PC-9 (cell line): ENCODE data around the gene SPEG. TPM values are rescaled to one million over a fixed set of nuclear protein-coding genes. Genes with fewer than 3 reads are reported as not detected.
A peak's percentile ranks its signal among the peaks of the same experiment; 100 is the strongest.

ENCODE experiments used
- BruUV-seq: library from RNA; stranded (reverse); fragments of 400-500 nt; replicated peaks from 2 replicates; lab custom pipeline; 2021; lab: Mats Ljungman, UMichigan
- CTCF ChIA-PET: fragments of 300-600 bp; sonication (Branson Sonifier 250); formaldehyde crosslinking; loops from one replicate; lab custom pipeline; 2022; ENCODE audit warnings: antibody characterized with exemption; lab: Charles Lee
- POLR2A ChIA-PET: fragments of 300-600 bp; sonication (Branson Sonifier 250); formaldehyde crosslinking; loops from one replicate; lab custom pipeline; 2022; ENCODE audit warnings: antibody characterized with exemption; ENCODE audit not compliant: unreplicated experiment; lab: Charles Lee
- DNase-seq, 2 experiments: peaks; one replicate each; pipeline versions ENCODE4 v3.0.0 to v3.0.0-alpha.2; 2015 to 2022; ENCODE audit warnings: mixed read lengths in 1 of 2
- H2AFZ ChIP-seq: fragments of 200-600 bp; sonication (generic); 2 replicates; pipeline ENCODE4 v1.8.1; 2017; ENCODE audit warnings: antibody characterized with exemption
- H3F3A ChIP-seq: fragments of 200-600 bp; sonication (generic); 2 replicates; pipeline ENCODE4 v1.8.1; 2017; ENCODE audit warnings: antibody characterized with exemption, mild to moderate bottlenecking, low read depth; ENCODE audit not compliant: insufficient read depth
- H3K27ac ChIP-seq: fragments of 200-600 bp; sonication (generic); 2 replicates; pipeline ENCODE4 v1.6.1; 2016; ENCODE audit warnings: mixed run types
- H3K27me3 ChIP-seq: fragments of 200-600 bp; sonication (generic); 2 replicates; pipeline ENCODE4 v1.6.1; 2016; ENCODE audit warnings: low read depth, mixed run types; ENCODE audit not compliant: insufficient read depth
- H3K36me3 ChIP-seq: fragments of 200-600 bp; sonication (generic); 2 replicates; pipeline ENCODE4 v1.6.1; 2016; ENCODE audit warnings: low read depth, mixed run types
- H3K4me1 ChIP-seq: fragments of 200-600 bp; sonication (generic); replicated peaks from 2 replicates; pipeline ENCODE4 v1.6.1; 2016; ENCODE audit warnings: mixed run types; ENCODE audit not compliant: insufficient read depth
- H3K4me2 ChIP-seq: fragments of 200-600 bp; sonication (generic); 2 replicates; pipeline ENCODE4 v1.6.1; 2017; ENCODE audit warnings: mixed run types
- H3K4me3 ChIP-seq: fragments of 200-600 bp; sonication (generic); 2 replicates; pipeline ENCODE4 v1.6.1; 2016; ENCODE audit warnings: mixed run types
- H3K79me2 ChIP-seq: fragments of 200-600 bp; sonication (generic); 2 replicates; pipeline ENCODE4 v1.6.1; 2017; ENCODE audit warnings: low read depth, mixed run types
- H3K9me2 ChIP-seq: fragments of 200-600 bp; sonication (generic); 2 replicates; pipeline ENCODE4 v1.8.1; 2017; ENCODE audit warnings: mild to moderate bottlenecking; ENCODE audit not compliant: insufficient read depth
- H3K9me3 ChIP-seq: fragments of 200-600 bp; sonication (generic); 2 replicates; pipeline ENCODE4 v1.8.1; 2016; ENCODE audit warnings: low read depth; ENCODE audit not compliant: insufficient read depth
- H4K20me1 ChIP-seq: fragments of 200-600 bp; sonication (generic); 2 replicates; pipeline ENCODE4 v1.8.1; 2017; ENCODE audit not compliant: insufficient read depth
- EZH2 ChIP-seq: fragments of 200-600 bp; sonication (generic); IDR thresholded peaks from 2 replicates; pipeline ENCODE4 v1.8.0; 2017; ENCODE audit warnings: antibody characterized with exemption, low read depth
- intact Hi-C: fragments of 100-400 bp; cut with micrococcal nuclease; formaldehyde crosslinking; loops from one replicate; pipeline ENCODE4 v1.10.0; 2022; ENCODE audit not compliant: unreplicated experiment
- total RNA-seq: library from RNA; stranded (reverse); gene quantifications from 2 replicates; pipeline ENCODE4 v1.2.3, GENCODE V29; 2021
- TF ChIP-seq, protein P1 (sequence below): fragments of 200-600 bp; sonication (generic); conservative IDR thresholded peaks from 2 replicates; pipeline ENCODE4 v1.6.1; 2017; ENCODE audit warnings: mixed run types, antibody characterized with exemption, mild to moderate bottlenecking, moderate library complexity

The SPEG gene
- total RNA-seq, 1 experiment from 2014 or later: 46.8 TPM

- intact Hi-C loops: no loop called here
- H3F3A ChIP-seq: peaks cover 6% of the 10 kb centered on the region; the same call in 1 of the 2 replicates
- no peak for TF ChIP-seq EZH2
- TF ChIP-seq, protein P1, sequence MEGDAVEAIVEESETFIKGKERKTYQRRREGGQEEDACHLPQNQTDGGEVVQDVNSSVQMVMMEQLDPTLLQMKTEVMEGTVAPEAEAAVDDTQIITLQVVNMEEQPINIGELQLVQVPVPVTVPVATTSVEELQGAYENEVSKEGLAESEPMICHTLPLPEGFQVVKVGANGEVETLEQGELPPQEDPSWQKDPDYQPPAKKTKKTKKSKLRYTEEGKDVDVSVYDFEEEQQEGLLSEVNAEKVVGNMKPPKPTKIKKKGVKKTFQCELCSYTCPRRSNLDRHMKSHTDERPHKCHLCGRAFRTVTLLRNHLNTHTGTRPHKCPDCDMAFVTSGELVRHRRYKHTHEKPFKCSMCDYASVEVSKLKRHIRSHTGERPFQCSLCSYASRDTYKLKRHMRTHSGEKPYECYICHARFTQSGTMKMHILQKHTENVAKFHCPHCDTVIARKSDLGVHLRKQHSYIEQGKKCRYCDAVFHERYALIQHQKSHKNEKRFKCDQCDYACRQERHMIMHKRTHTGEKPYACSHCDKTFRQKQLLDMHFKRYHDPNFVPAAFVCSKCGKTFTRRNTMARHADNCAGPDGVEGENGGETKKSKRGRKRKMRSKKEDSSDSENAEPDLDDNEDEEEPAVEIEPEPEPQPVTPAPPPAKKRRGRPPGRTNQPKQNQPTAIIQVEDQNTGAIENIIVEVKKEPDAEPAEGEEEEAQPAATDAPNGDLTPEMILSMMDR: no peak
- no peaks in the 10 kb centered on the region for H3K79me2 ChIP-seq
- no peak overlapping the region for H3K4me2 ChIP-seq
- no peaks in the 10 kb centered on the region for H3K9me3 ChIP-seq
- DNase-seq: no peak
- H3K4me3 ChIP-seq: no peak overlapping the region
- no peaks in the 10 kb centered on the region for H3K27me3 ChIP-seq
- POLR2A ChIA-PET: no interaction called here
- no peak overlapping the region for H2AFZ ChIP-seq
- H3K4me1 ChIP-seq: no peaks in the 10 kb centered on the region
- CTCF ChIA-PET: no interaction called here
- H3K27ac ChIP-seq: no peak overlapping the region
- H3K9me2 ChIP-seq: no peaks in the 10 kb centered on the region
- H3K36me3 ChIP-seq: no peaks in the 10 kb centered on the region
- no TSS peak for BruUV-seq
- no peaks in the 10 kb centered on the region; the same call in 1 of the 2 replicates for H4K20me1 ChIP-seq
These were observed 31.3 kb downstream of the SPEG start for GRCh38 chr2:219465659-219466561.

GRCh38 chr2:219466816-219467735, 32.4 kb downstream of the SPEG start:
- ChIA-PET CTCF (interaction anchor here (0.6 to 0.8 kb wide), 2 partner anchors 64 to 78 kb away, joined by 3 read pairs; no protein-coding TSS in a partner anchor), POLR2A (interaction anchor here (0.6 to 0.9 kb wide), 3 partner anchors 32 to 79 kb away, joined by 3 to 7 read pairs (median 6); partner anchors contain the start of genes DNPEP and GMPPA)
- H3K9me3 ChIP-seq: no peaks in the 10 kb centered on the region
- H3K27ac ChIP-seq: no peak overlapping the region
- DNase-seq: no peak
- no peaks in the 10 kb centered on the region for H3K27me3 ChIP-seq
- no peaks in the 10 kb centered on the region for H3K9me2 ChIP-seq
- TF ChIP-seq EZH2: no peak
- TF ChIP-seq, protein P1: no peak
- no peaks in the 10 kb centered on the region for H3K36me3 ChIP-seq
- BruUV-seq: no TSS peak
- no peaks in the 10 kb centered on the region for H3K79me2 ChIP-seq
- intact Hi-C loops: no loop called here
- no peak overlapping the region for H2AFZ ChIP-seq
- no peaks in the 10 kb centered on the region; the same call in 1 of the 2 replicates for H4K20me1 ChIP-seq
- H3F3A ChIP-seq: peaks cover 6% of the 10 kb centered on the region; the same call in 1 of the 2 replicates
- no peak overlapping the region for H3K4me3 ChIP-seq
- no peak overlapping the region for H3K4me2 ChIP-seq
- H3K4me1 ChIP-seq: no peaks in the 10 kb centered on the region

DNA sequence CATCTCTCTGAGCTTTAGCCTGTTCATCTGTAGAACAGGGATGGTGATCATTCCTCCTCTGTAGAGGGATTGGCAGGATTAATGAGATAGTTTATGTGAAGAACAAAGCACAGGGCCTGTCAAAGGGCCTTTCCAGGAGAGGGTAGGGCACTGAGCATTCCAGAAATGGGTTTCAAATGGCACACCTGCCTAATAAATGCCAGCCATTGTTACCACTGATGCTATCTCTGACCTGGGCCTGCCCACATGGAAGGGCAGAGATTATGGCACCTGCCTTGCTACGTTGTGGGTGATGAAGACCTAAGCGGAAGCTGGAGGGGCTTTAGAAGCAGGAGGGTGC, 33.1 kb downstream of the SPEG start:
- ChIA-PET POLR2A (interaction anchor here (0.6 to 0.9 kb wide), 3 partner anchors 31 to 80 kb away, joined by 3 to 7 read pairs (median 6); partner anchors contain the start of genes DNPEP and GMPPA), CTCF (interaction anchor here (0.6 to 0.8 kb wide), 2 partner anchors 65 to 79 kb away, joined by 3 read pairs; no protein-coding TSS in a partner anchor)
- intact Hi-C loops: no loop called here
- Histone ChIP-seq H3K79me2 (no peaks in the 10 kb centered on the region), H3K36me3 (no peaks in the 10 kb centered on the region), H3K9me3 (no peaks in the 10 kb centered on the region), H4K20me1 (no peaks in the 10 kb centered on the region; the same call in 1 of the 2 replicates), H3K27me3 (no peaks in the 10 kb centered on the region), H3F3A (peaks cover 6% of the 10 kb centered on the region; the same call in 1 of the 2 replicates), H3K9me2 (no peaks in the 10 kb centered on the region), H3K4me3 (no peak overlapping the region), H3K4me1 (no peaks in the 10 kb centered on the region), H2AFZ (no peak overlapping the region), H3K4me2 (no peak overlapping the region), H3K27ac (no peak overlapping the region)
- no TSS peak for BruUV-seq
- TF ChIP-seq, protein P1: no peak
- peak; percentile 59 to 74 for DNase-seq
